Non-pigmented ciliary epithelial cell (primary cell): ENCODE measurements around the gene SVOP.

Source experiments
- DNase-seq: peaks from one replicate; pipeline ENCODE4 v3.0.0-alpha.2; 2010; ENCODE audit warnings: low read depth

Gene SVOP

GRCh38 chr12:108977360-108977759 lies 43.5 kb downstream of the SVOP start:
- no peak for DNase-seq

DNA sequence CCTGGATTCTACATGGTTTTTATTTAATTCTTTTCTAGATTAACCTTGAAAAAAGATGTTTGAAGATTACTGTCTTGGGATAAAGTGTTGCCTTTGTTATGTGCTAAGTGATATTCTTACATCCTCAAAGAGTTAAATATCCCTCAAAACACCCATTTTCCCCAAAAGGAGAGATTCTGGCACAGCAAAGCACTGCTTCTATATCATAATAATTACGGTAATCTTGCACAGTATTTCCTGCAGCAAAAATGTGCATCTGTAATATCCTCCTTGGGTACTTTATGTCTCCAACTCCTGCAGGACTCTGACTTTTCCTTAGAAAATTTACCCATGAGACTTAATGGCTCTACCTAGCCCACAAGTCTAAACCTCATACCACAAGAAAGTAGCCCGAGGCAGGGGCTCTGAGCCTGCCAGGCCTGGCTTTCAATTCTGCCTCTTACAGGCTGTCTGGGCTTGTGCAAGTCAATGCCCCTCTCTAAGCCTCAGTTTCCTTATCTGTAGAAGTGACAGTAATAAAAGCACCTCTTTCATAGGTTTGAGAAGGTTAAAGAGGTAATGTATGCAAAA lies 45.8 kb downstream of the SVOP start:
- DNase-seq, result no peak

GRCh38 chr12:108973629-108974152 lies 47.2 kb downstream of the SVOP start:
- no peak for DNase-seq

- no peak for DNase-seq
These were observed 48.5 kb downstream of the SVOP start for GRCh38 chr12:108972358-108972757.

- no peak for DNase-seq
These were observed 51.2 kb downstream of the SVOP start for GRCh38 chr12:108969622-108970021.

- no peak for DNase-seq
These were observed 52.9 kb downstream of the SVOP start for GRCh38 chr12:108967869-108968540.

GRCh38 chr12:108966378-108967151 lies 54.3 kb downstream of the SVOP start:
- no peak for DNase-seq

- no peak for DNase-seq
These were observed 55.0 kb downstream of the SVOP start for GRCh38 chr12:108965886-108966285.

DNA sequence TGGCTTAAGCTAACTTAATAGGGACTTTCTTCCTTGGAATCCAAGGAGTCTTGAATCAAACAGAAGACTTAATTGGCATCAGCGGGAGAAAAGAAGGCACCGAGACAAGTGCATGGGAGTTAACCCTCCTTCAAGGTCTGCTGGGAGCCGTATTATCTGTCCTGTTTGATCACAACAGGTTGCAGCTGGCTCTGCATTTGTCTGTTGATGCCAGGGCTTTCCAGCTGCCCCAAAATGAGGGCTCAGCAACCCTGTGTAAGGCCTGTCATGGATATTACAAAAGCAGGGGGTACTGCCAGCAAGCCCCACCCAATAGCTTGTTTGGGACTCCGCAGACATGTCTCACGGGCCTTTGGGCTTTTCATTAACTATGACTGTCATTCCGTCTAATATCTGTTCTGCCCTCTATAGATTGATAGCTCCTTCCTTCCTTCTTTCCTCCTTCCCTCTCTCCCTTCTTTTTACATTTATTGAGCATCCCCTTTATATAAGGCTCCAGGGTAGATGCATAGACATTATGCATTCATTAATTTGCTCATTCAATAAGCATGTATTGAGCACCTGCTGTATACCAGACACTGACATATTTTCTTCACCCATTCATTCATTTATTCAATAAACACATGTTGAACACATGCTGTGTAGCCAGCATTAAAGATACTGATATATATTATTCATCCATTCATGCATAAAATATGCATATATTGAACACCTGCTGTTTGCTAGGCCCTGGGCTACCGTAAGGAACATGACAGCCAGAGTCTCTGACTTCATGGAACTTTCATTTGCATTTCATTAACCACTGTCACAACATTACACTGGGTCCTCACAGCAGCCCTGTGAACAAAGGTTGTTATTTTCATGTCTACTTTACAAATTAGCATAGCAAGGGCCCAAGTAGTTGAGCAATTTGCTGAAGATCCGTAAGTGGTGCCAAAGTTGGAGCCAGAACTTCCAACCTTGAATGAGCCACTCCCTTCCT lies 56.2 kb downstream of the SVOP start:
- no peak for DNase-seq

DNA sequence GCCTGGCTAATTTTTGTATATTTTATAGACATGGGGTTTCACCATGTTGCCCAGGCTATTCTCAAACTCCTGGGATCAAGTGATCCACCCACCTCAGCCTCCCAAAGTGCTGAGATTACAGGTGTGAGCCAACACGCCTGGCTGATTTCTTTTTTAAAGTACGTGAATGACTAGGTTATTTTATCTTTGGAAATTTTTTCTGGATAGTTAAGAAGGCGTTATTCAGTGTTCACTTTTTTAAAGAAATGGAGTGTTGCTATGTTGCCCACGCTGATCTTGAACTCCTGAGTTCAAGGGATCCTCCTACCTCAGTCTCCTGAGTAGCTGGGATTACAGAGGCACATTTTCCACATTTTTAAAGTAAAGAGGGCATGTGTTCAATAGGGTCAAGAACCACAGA lies 58.6 kb downstream of the SVOP start:
- no peak for DNase-seq

- DNase-seq, result no peak
These were observed 60.9 kb downstream of the SVOP start for GRCh38 chr12:108959748-108960655.

- no peak for DNase-seq
These were observed 65.5 kb downstream of the SVOP start for GRCh38 chr12:108955225-108955835.

DNA sequence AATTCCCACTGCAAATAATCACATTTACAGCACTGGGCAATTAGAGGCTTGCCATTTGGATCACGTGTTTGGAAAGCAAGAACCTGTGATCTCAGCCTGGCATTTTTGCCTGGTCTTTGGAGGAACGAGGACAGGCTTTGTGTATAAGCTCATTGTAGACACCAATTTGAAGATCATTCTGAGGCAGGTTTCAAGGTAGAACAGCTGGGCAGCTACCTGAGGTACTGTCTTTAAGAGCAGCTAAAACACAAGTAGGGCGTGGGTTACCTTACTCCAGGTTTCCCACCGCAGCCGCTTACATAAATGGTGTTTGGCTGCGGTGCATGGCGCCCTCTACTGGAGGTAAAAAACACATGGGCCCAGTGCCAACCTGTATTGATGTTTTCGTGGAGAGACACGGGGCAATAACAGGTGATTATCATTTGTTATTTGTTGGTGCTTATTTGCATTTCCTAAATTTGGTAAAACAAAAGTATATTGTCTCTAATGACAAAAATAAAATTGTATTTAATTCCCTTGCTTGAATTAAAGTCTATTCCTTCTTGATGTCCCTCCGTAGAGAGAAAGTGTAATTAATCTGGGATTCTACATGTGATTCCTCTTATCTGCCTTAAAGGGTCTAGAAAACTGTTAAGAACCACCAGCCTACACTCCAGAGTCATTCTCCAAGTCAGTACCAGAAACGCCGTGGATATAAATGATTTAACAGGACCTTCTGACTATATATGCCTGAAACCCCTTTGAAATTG lies 69.7 kb downstream of the SVOP start:
- no peak for DNase-seq

DNA sequence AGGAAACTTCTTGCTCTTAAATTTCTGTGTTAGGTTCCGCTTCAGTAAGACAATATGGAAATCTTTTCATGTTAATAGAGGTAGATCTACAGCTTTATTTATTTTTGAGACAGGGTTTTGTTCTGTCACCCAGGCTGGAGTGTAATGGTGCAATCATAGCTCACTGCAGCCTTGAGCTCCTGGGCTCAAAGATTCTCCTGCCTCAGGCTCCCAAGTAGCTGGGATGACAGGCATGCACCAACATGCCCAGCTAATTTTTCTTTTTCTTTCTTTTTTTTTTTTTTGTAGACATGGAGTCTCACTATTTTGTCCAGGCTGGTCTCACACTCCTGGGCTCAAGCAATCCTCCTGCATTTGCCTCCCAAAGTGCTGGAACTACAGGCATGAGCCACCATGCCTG lies 70.9 kb downstream of the SVOP start:
- no peak for DNase-seq

DNA sequence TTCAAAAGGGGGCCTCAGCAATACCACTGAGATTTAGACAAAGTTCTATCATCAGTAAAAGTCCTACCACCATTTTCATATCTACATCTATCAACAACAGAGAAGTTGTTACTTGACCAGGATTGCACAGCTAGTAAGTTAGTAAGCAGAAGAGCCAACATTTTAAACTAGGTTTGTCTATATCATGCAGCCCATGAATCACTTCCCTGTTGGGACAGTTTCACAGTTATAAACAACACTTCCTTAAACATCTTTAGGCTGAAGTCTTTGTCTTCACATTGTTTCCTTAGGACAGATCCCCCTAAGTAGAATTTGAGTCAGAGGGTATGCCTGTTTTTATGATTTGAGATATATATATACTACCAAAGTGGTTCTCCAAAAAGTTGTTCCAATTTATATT lies 72.5 kb downstream of the SVOP start:
- DNase-seq, result no peak

- DNase-seq, result no peak
These were observed 73.8 kb downstream of the SVOP start for GRCh38 chr12:108947097-108947496.

- DNase-seq, result no peak
These were observed 80.7 kb downstream of the SVOP start for GRCh38 chr12:108940138-108940537.

GRCh38 chr12:108939594-108939993 lies 81.3 kb downstream of the SVOP start:
- DNase-seq, result no peak

- no peak for DNase-seq
These were observed 82.5 kb downstream of the SVOP start for GRCh38 chr12:108938247-108938924.
